Gastrocnemius medialis (tissue), 4 donors: ENCODE data around the gene LHX5. TPM values are rescaled to one million over a fixed set of nuclear protein-coding genes. Genes with fewer than 3 reads are reported as not detected.

Source experiments
- ATAC-seq, 2 donors: fragments of 150-250 bp; one replicate each; pipeline ENCODE4 v1.9.1; 2016
- DNase-seq, 2 donors: peaks; one replicate each; pipeline ENCODE4 v3.0.0-alpha.2; 2019
- H3K27ac ChIP-seq, 4 donors: fragments of 200-600 bp; sonication (generic); 1 replicate in 1 of 4; 2 replicates in 3 of 4; pipeline ENCODE4 v1.5.1; 2016 to 2018; ENCODE audit warnings: mild to moderate bottlenecking in 2 of 4, moderate library complexity in 1 of 4
- H3K27me3 ChIP-seq, 3 donors: fragments of 200-600 bp; sonication (generic) in 2 of 3; 1 replicate in 1 of 3; 2 replicates in 2 of 3; pipeline versions ENCODE4 v1.5.1 to v1.6.0; 2016 to 2019; ENCODE audit warnings: mild to moderate bottlenecking in 1 of 3, moderate library complexity in 1 of 3
- H3K36me3 ChIP-seq, 2 donors: fragments of 200-600 bp; sonication (generic) in 1 of 2; one replicate each; pipeline ENCODE4 v1.5.1; 2017 to 2018
- H3K4me1 ChIP-seq, 2 donors: fragments of 200-600 bp; sonication (generic) in 1 of 2; one replicate each; pipeline ENCODE4 v1.5.1; 2016 to 2017; ENCODE audit warnings: mild to moderate bottlenecking in 2 of 2
- H3K4me3 ChIP-seq, 4 donors: fragments of 200-600 bp; sonication (generic) in 3 of 4; 1 replicate in 1 of 4; 2 replicates in 3 of 4; pipeline ENCODE4 v1.5.1; 2016 to 2019; ENCODE audit warnings: mild to moderate bottlenecking in 2 of 4
- H3K9me3 ChIP-seq, 3 donors: fragments of 200-600 bp; sonication (generic) in 2 of 3; 1 replicate in 1 of 3; 2 replicates in 2 of 3; pipeline ENCODE4 v1.5.1; 2016 to 2019
- CTCF ChIP-seq, 5 experiments: fragments of 450-650 bp in 3 of 5; fragments of 200-600 bp in 2 of 5; sonication (generic) in 2 of 5; IDR thresholded peaks in 4 of 5; conservative IDR thresholded peaks in 1 of 5; 1 replicate in 4 of 5; 2 replicates in 1 of 5; pipeline ENCODE4 v1.5.1; 2016 to 2019; ENCODE audit warnings: antibody characterized with exemption in 5 of 5, mild to moderate bottlenecking in 3 of 5, moderate library complexity in 3 of 5
- POLR2A ChIP-seq, 2 donors: fragments of 450-650 bp; IDR thresholded peaks; one replicate each; pipeline ENCODE4 v1.6.1; 2017; ENCODE audit warnings: antibody characterized with exemption in 2 of 2, mild to moderate bottlenecking in 2 of 2, moderate library complexity in 2 of 2
- in situ Hi-C, 4 donors: fragments of 200-750 bp; cut with MboI; loops; one replicate each; pipeline versions ENCODE4 v1.15.0 to v1.8.0; 2017; ENCODE audit warnings: low sequenced_read_pairs in 4 of 4
- intact Hi-C: fragments of 100-400 bp; cut with DNase I; formaldehyde crosslinking; loops from one replicate; pipeline ENCODE4 v1.15.1; 2023; ENCODE audit warnings: low total_unique reads
- total RNA-seq, 4 donors: library from RNA; depleted of rRNA; stranded (reverse); fragments of >200 nt; gene quantifications; one replicate each; pipeline versions ENCODE4 v1.1.0 to v1.2.3, GENCODE V29; 2016

The LHX5 gene
- total RNA-seq, 4 donors from 2014 or later = not detected

GRCh38 chr12:113425960-113426453 is 45.7 kb downstream of the LHX5 start:
- TF ChIP-seq POLR2A (IDR thresholded peaks at IDR 0.05) = no peak
- TF ChIP-seq CTCF (IDR thresholded peaks at IDR 0.05 in 4 of 5, conservative IDR thresholded peaks at IDR 0.05 in 1 of 5) = no peak
- Histone ChIP-seq H3K9me3 (no peaks in the 10 kb centered on the region), H3K4me3 (no peak overlapping the region), H3K27me3 (no peaks in the 10 kb centered on the region), H3K4me1 (peaks cover 0 to 8% of the 10 kb centered on the region in 2 donors), H3K36me3 (no peaks in the 10 kb centered on the region), H3K27ac (no peak overlapping the region)
- DNase-seq (no peak), ATAC-seq (no peak)
- in situ Hi-C loops (loop anchor here in 2 of 4 donors (10.0 to 25.0 kb wide), 2 partner anchors 111 to 114 kb away; no protein-coding TSS in a partner anchor), intact Hi-C loops (loop anchor here (1.0 to 2.0 kb wide), 2 partner anchors 114 to 229 kb away; no protein-coding TSS in a partner anchor)

- DNase-seq = peak in 1 of 2 donors; percentile 41
Observed at GRCh38 chr12:113424915-113425823, 46.5 kb downstream of the LHX5 start.

GRCh38 chr12:113424456-113424855 is 47.2 kb downstream of the LHX5 start:
- Histone ChIP-seq H3K36me3 (no peaks in the 10 kb centered on the region), H3K27me3 (no peaks in the 10 kb centered on the region), H3K27ac (no peak overlapping the region), H3K4me1 (peaks cover 0 to 8% of the 10 kb centered on the region in 2 donors), H3K4me3 (no peak overlapping the region), H3K9me3 (no peaks in the 10 kb centered on the region)
- DNase-seq = no peak
- intact Hi-C loops = loop anchor here (2.0 kb wide), 1 partner anchor 228 kb away; no protein-coding TSS in a partner anchor
- TF ChIP-seq CTCF (IDR thresholded peaks at IDR 0.05 in 4 of 5, conservative IDR thresholded peaks at IDR 0.05 in 1 of 5) (no peak), POLR2A (IDR thresholded peaks at IDR 0.05) (no peak)
- ATAC-seq = no peak
- in situ Hi-C loops = loop anchor here in 1 of 4 donors (10.0 kb wide), 1 partner anchor 110 kb away; no protein-coding TSS in a partner anchor

More at GRCh38 chr12:113424915-113425823, 46.5 kb downstream of the LHX5 start:
- peaks cover 0 to 8% of the 10 kb centered on the region in 2 donors for H3K4me1 ChIP-seq
- no peak overlapping the region for H3K4me3 ChIP-seq
- intact Hi-C loops = loop anchor here (1.0 to 2.0 kb wide), 2 partner anchors 113 to 228 kb away; no protein-coding TSS in a partner anchor
- peak; percentile 52 to 71 for ATAC-seq
- H3K36me3 ChIP-seq = no peaks in the 10 kb centered on the region
- in situ Hi-C loops = loop anchor here in 2 of 4 donors (10.0 to 25.0 kb wide), 2 partner anchors 110 to 113 kb away; no protein-coding TSS in a partner anchor
- no peak overlapping the region for H3K27ac ChIP-seq
- H3K9me3 ChIP-seq = no peaks in the 10 kb centered on the region
- peak; percentile 50 to 81 (median 73) for TF ChIP-seq CTCF (IDR thresholded peaks at IDR 0.05 in 4 of 5, conservative IDR thresholded peaks at IDR 0.05 in 1 of 5)
- TF ChIP-seq POLR2A (IDR thresholded peaks at IDR 0.05) = no peak
- no peaks in the 10 kb centered on the region for H3K27me3 ChIP-seq

GRCh38 chr12:113422886-113423669 is 48.6 kb downstream of the LHX5 start:
- Histone ChIP-seq H3K9me3 (no peaks in the 10 kb centered on the region), H3K27ac (no peak overlapping the region), H3K4me3 (peak overlapping the region in 3 of 4 donors; percentile 41 to 56 (median 45)), H3K36me3 (no peaks in the 10 kb centered on the region), H3K27me3 (no peaks in the 10 kb centered on the region), H3K4me1 (peaks cover 0 to 8% of the 10 kb centered on the region in 2 donors)
- TF ChIP-seq CTCF (IDR thresholded peaks at IDR 0.05 in 4 of 5, conservative IDR thresholded peaks at IDR 0.05 in 1 of 5) = no peak
- no peak for TF ChIP-seq POLR2A (IDR thresholded peaks at IDR 0.05)
- no peak for DNase-seq
- in situ Hi-C loops = loop anchor here in 1 of 4 donors (10.0 kb wide), 1 partner anchor 108 kb away; no protein-coding TSS in a partner anchor
- intact Hi-C loops = no loop called here
- ATAC-seq = no peak
